Left colon (tissue), 2 donors: ENCODE data around the gene FUT4. TPM values are rescaled to one million over a fixed set of nuclear protein-coding genes. Genes with fewer than 3 reads are reported as not detected.

Source experiments
- ATAC-seq: fragments of 200-7000 bp; cut with Tn5 transposase; one replicate; pipeline ENCODE4 v1.9.1; 2020; ENCODE audit warnings: mild to moderate bottlenecking, moderate library complexity
- DNase-seq, 2 donors: peaks; one replicate each; pipeline ENCODE4 v3.0.0-alpha.2; 2020
- intact Hi-C, 2 donors: fragments of 100-400 bp; cut with DNase I in 1 of 2; cut with micrococcal nuclease in 1 of 2; formaldehyde crosslinking; loops; one replicate each; pipeline versions ENCODE4 v1.11.2 to v1.14.0; 2022; cut with DNase I, micrococcal nuclease
- total RNA-seq, 2 donors: library from RNA; stranded (reverse); fragmentation: NEBNext Ultra II Directional; extraction: Animal tissue kit (Norgen Biotek cat#: 25700); gene quantifications; one replicate each; pipeline ENCODE4 v1.2.1, GENCODE V29; 2021
- donor health status: DM: no; HTN: no; CAD: no.
- donor health status: DM: yes; HTN: yes; CAD: no.

FUT4 gene
- total RNA-seq, 2 donors from 2014 or later: 21.8 to 29.9 TPM

- ATAC-seq (no peak), DNase-seq (no peak)
- intact Hi-C loops: no loop called here
Observed at GRCh38 chr11:94586978-94587377, 43.3 kb downstream of the FUT4 start.

- DNase-seq (no peak), ATAC-seq (no peak)
- intact Hi-C loops: no loop called here
Observed at GRCh38 chr11:94588366-94588942, 44.7 kb downstream of the FUT4 start.

GRCh38 chr11:94590352-94591041 lies 46.8 kb downstream of the FUT4 start:
- intact Hi-C loops: no loop called here
- DNase-seq (no peak), ATAC-seq (no peak)

GRCh38 chr11:94593030-94593429 lies 49.3 kb downstream of the FUT4 start:
- DNase-seq (no peak), ATAC-seq (no peak)
- intact Hi-C loops: no loop called here

DNA sequence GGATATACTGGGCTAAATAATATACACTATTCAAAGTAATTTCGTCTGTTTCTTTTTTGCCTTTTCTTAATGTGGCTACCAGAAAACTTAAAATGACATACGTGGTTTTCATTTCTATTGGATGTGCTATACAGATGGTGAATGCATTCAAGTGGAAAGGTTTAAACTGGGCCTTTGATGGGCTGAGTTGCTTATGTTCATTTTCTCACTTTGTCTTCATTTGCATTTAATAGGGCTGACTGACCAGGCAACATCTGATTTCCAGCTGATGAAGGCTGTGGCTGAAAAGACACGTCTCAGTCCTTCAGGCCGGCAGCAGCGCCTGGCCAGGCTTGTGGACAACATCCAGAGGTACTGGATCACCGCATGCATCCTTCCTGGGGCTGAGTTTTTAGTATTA lies 51.4 kb downstream of the FUT4 start:
- ATAC-seq (no peak), DNase-seq (no peak)
- intact Hi-C loops: no loop called here

- DNase-seq (peak in 1 of 2 donors; percentile 31), ATAC-seq (peak; percentile 62)
- intact Hi-C loops: no loop called here
Observed at GRCh38 chr11:94597896-94598295, 54.2 kb downstream of the FUT4 start.

Other genes starting within 250 kb of the FUT4 start
- not detected for gene IZUMO1R, start 239.3 kb upstream of the FUT4 start, total RNA-seq
- under 1 TPM in 1 of 2 donors, not detected in 1; 0.08 TPM for gene GPR83, start 142.5 kb upstream of the FUT4 start, total RNA-seq
- gene MRE11, start 50.1 kb upstream of the FUT4 start, total RNA-seq: 10 to 100 TPM; 10.5 to 11.4 TPM
- 10 to 100 TPM; 11.7 to 13.8 TPM for gene ANKRD49, start 49.9 kb upstream of the FUT4 start, total RNA-seq
- not detected for gene C11orf97, start 31.5 kb upstream of the FUT4 start, total RNA-seq
- 1 to 10 TPM; 5.9 to 7.5 TPM for gene PIWIL4, start 23.4 kb downstream of the FUT4 start, total RNA-seq
- gene AMOTL1, start 224.4 kb downstream of the FUT4 start, total RNA-seq: 10 to 100 TPM in 1 of 2 donors, 1 to 10 TPM in 1; 3.3 to 14.2 TPM